AG04450 (cell line): ENCODE measurements around the gene FOXD4L3. TPM values are rescaled to one million over a fixed set of nuclear protein-coding genes. Genes with fewer than 3 reads are reported as not detected.

ENCODE experiments used
- polyA plus RNA-seq: library from polyadenylated mRNA; depleted of rRNA; stranded (reverse); fragments of >200 nt; gene quantifications from 2 replicates; pipeline ENCODE4 v1.2.3, GENCODE V29; 2011; rRNA removed

The FOXD4L3 gene
- polyA plus RNA-seq, 1 experiment = not detected

Other genes starting within 250 kb of the FOXD4L3 start
- 17.8 and 25.0 TPM in 2 replicates for gene ZNG1C, start 60.9 kb upstream of the FOXD4L3 start, polyA plus RNA-seq
- gene PGM5, start 53.7 kb downstream of the FOXD4L3 start, polyA plus RNA-seq = 5.9 TPM in 2 replicates
- gene TMEM252, start 238.0 kb downstream of the FOXD4L3 start, polyA plus RNA-seq = not detected in 2 replicates